WERI-Rb-1 (cell line): ENCODE results near the gene MRPS2.
A peak's percentile ranks its signal among the peaks of the same experiment; 100 is the strongest.
"Not testable (repeated sequence)": the region's sequence is repeated elsewhere in the genome, so short reads cannot be mapped to it uniquely, and the experiment has no call there.

Source experiments
- DNase-seq: peaks from one replicate; pipeline ENCODE4 v3.0.0-alpha.2; 2020
- H3K27ac ChIP-seq: fragments of 250-450 bp; sonication (Bioruptor Pico); 2 replicates; pipeline ENCODE4 v1.5.1; 2020; ENCODE audit warnings: mild to moderate bottlenecking, moderate library complexity
- H3K27me3 ChIP-seq: fragments of 250-450 bp; sonication (Bioruptor Pico); 2 replicates; pipeline ENCODE4 v1.5.1; 2021; ENCODE audit warnings: mild to moderate bottlenecking, low read depth, moderate library complexity; ENCODE audit not compliant: insufficient read depth, severe bottlenecking
- H3K36me3 ChIP-seq: fragments of 250-450 bp; sonication (Bioruptor Pico); 2 replicates; pipeline ENCODE4 v1.5.1; 2020; ENCODE audit warnings: mild to moderate bottlenecking, moderate library complexity
- H3K4me3 ChIP-seq: 2 replicates; pipeline ENCODE4 v1.5.1; 2011; ENCODE audit warnings: low read depth, mild to moderate bottlenecking, control low read depth, low read length
- H3K9me3 ChIP-seq: fragments of 250-450 bp; sonication (Bioruptor Pico); 2 replicates; pipeline ENCODE4 v1.5.1; 2021; ENCODE audit warnings: mild to moderate bottlenecking, moderate library complexity; ENCODE audit not compliant: severe bottlenecking
- CTCF ChIP-seq: IDR thresholded peaks from 2 replicates; pipeline ENCODE4 v1.5.1; 2011; ENCODE audit warnings: low read depth, mild to moderate bottlenecking, control low read depth, inconsistent platforms, low read length

Gene MRPS2

GRCh38 chr9:135500525-135501260, at the start of gene MRPS2:
TSS of gene MRPS2 (plus strand) at chr9:135500682. CDS start at chr9:135500711, 29 bp downstream.
- TF ChIP-seq CTCF: peak; percentile 93
- peak within 1 kb of the TSS; percentile 94 for H3K27ac ChIP-seq
- DNase-seq: peak; percentile 89
- peaks cover 49% of the 10 kb centered on the region for H3K36me3 ChIP-seq
- peak within 1 kb of the TSS; percentile 94 for H3K4me3 ChIP-seq
- no peaks in the 10 kb centered on the region for H3K9me3 ChIP-seq
- no peaks in the 10 kb centered on the region for H3K27me3 ChIP-seq

DNA sequence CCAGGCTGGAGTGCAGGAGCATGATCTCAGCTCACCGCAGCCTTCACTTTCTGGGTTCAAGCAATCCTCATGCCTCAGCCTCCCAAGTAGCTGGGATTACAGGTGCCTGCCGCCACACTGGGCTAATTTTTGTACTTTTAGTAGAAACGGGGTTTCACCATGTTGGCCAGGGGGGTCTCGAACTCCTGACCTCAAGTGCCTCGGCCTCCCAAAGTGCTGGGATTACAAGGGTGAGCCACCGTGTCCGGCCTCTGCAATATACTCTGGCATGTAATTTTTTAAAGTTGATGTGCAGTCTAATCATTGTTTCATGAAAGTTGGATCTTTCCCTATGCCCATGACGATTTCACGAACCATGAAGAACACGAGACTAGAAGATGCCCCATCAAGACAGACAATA, 49.5 kb upstream of the MRPS2 start:
- H3K27ac ChIP-seq: no peak overlapping the region
- no peaks in the 10 kb centered on the region for H3K27me3 ChIP-seq
- no peaks in the 10 kb centered on the region for H3K36me3 ChIP-seq
- no peak for TF ChIP-seq CTCF
- no peak for DNase-seq
- peaks cover 3% of the 10 kb centered on the region for H3K9me3 ChIP-seq
- H3K4me3 ChIP-seq: no peak overlapping the region

GRCh38 chr9:135451909-135452308, 48.6 kb upstream of the MRPS2 start:
- not testable (repeated sequence) for H3K27ac ChIP-seq, H3K4me3 ChIP-seq, H3K9me3 ChIP-seq, H3K27me3 ChIP-seq, H3K36me3 ChIP-seq, DNase-seq

- DNase-seq: no peak
- TF ChIP-seq CTCF: no peak
- no peak overlapping the region for H3K4me3 ChIP-seq
- no peak overlapping the region for H3K27ac ChIP-seq
- peaks cover 3% of the 10 kb centered on the region for H3K9me3 ChIP-seq
- no peaks in the 10 kb centered on the region for H3K36me3 ChIP-seq
- no peaks in the 10 kb centered on the region for H3K27me3 ChIP-seq
These were observed 45.7 kb upstream of the MRPS2 start for GRCh38 chr9:135454737-135455136.

- no peak for TF ChIP-seq CTCF
- Histone ChIP-seq H3K36me3 (no peaks in the 10 kb centered on the region), H3K27ac (no peak overlapping the region), H3K4me3 (no peak overlapping the region), H3K27me3 (no peaks in the 10 kb centered on the region), H3K9me3 (peaks cover 3% of the 10 kb centered on the region)
- no peak for DNase-seq
These were observed 45.0 kb upstream of the MRPS2 start for GRCh38 chr9:135455401-135456030.

- Histone ChIP-seq H3K27ac (0 out of 2 replicates have a peak overlapping the region, but pooled peaks have one; percentile 33), H3K36me3 (no peaks in the 10 kb centered on the region)
- TF ChIP-seq CTCF: no peak
These were observed 43.9 kb upstream of the MRPS2 start for GRCh38 chr9:135456436-135457104.

DNA sequence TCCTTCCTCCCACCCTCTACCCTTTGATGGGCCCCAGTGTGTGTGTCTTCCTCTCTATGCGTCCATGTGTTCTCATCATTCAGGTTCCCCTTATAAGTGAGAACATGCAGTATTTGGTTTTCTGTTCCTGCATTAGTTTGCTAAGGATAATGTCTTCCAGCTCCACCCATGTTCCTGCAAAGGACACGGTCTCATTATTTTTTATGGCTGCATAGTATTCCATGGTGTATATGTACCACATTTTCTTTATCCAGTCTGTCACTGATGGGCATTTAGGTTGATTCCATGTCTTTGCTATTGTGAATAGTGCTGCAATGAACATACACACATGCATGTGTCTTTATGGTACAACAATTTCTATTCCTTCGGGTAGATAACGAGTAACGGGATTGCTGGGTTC, 42.0 kb upstream of the MRPS2 start:
- H3K27me3 ChIP-seq, H3K27ac ChIP-seq, H3K9me3 ChIP-seq: not testable (repeated sequence)

More at GRCh38 chr9:135456436-135457104, 43.9 kb upstream of the MRPS2 start:
- DNase-seq: no peak
- H3K9me3 ChIP-seq: peaks cover 3% of the 10 kb centered on the region
- H3K4me3 ChIP-seq: no peak overlapping the region
- no peaks in the 10 kb centered on the region for H3K27me3 ChIP-seq

More for the DNA sequence above, 42.0 kb upstream of the MRPS2 start:
- not testable (repeated sequence) for H3K36me3 ChIP-seq, H3K4me3 ChIP-seq, DNase-seq
